Measurements from ENCODE around the gene NAPSA. TPM values are rescaled to one million over a fixed set of nuclear protein-coding genes. Genes with fewer than 3 reads are reported as not detected.
A peak's percentile ranks its signal among the peaks of the same experiment; 100 is the strongest.

NAPSA gene
- total and polyA plus RNA-seq, 4 donors: 0.52 to 1.6 (median 1.3) TPM

DNA sequence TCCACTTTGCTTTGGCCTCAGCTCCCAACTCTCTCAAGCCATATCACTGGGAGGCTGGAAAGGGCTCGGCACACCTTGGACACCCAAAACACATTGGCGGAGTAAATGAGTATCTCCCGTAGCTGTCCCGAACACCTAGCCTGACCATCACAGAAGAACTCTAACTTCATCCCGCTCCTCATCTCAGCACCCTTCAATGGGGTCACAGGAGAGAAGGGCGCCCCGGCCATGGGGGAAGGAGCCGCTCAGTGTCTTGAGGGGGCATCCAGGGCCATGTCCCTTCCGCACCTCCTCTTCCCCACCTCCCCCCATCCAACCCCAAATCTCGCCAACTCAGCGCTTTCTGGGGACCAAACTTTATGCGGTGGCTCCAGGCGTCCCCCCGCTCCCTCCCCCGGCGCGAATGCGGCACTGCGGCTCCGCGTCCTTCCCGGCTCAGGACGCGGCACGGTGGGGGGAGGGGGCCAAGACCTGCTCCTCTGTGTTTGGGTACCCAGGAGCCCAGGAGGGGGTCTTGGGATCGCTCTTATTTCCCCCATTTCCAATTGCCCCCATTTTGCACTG, 39.3 kb downstream of the NAPSA start:
- intact Hi-C loops (cut with DNase I): loop anchor here in 1 of 2 donors (10.0 kb wide), 1 partner anchor 181 kb away; no protein-coding TSS in a partner anchor
- 4 to 6% methylated on average over 18 to 26 of the region's 26 CpGs for WGBS, 2 donors
- Histone ChIP-seq H3K27ac (ENCODE audit: low read depth in 1 of 2, low read length in 2 of 2) (no peak overlapping the region), H3K9me3 (ENCODE audit: control insufficient read depth, low read length) (no peaks in the 10 kb centered on the region), H3K4me3 (ENCODE audit: low read length in 2 of 2) (no peak overlapping the region), H3K27me3 (ENCODE audit: control insufficient read depth in 1 of 2, insufficient read depth in 2 of 2, low read length in 1 of 2) (no peaks in the 10 kb centered on the region), H3K36me3 (ENCODE audit: control insufficient read depth in 1 of 2, insufficient read depth in 2 of 2, low read length in 1 of 2) (no peaks in the 10 kb centered on the region), H3K4me1 (ENCODE audit: control insufficient read depth in 1 of 2, insufficient read depth in 2 of 2, low read length in 2 of 2) (no peaks in the 10 kb centered on the region)
- DNase-seq: peak in 1 of 2 donors; percentile 43
- ATAC-seq (ENCODE audit: low FRiP score): no peak

DNA sequence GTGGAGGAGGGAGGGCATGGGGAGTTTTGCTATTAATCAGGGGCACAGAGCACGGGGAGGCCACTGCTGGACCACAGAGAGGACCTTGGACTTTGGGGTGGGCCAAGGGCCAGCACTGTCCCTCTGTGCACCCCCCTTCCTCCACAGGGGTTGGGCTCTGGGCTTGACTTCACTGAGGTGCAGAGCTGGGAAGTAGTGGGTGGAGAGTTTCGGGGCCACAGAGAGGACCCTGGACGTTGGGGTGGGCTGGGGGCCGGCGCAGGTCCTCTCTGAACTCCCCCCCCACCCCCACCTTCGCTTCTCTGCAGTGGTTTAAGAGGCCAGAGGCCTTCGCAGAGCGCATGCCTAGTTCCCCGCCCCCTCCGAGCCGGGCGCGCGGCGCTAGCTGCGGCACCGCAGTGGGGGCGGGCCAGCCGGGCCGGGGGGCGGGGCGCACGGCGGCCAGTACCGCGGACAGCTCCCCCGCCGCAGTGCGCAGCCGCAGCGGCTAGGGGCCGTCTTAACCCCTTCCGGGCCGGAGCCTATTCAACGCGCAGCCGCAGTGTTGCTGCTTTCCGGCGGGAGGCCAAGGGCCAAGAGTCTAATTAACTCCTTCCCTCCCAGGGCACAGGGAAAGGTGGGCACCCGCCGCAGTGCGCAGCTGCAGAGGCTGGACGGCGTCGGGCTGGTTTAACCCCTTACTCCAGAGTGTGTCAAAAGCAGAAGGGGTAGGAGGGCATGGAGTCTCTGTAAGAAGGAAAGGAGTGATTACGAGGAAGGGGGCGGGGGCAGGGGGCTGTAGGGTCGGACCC, 39.9 kb downstream of the NAPSA start:
- H3K4me1 ChIP-seq (ENCODE audit: control insufficient read depth in 1 of 2, insufficient read depth in 2 of 2, low read length in 2 of 2): no peaks in the 10 kb centered on the region
- no peak overlapping the region for H3K4me3 ChIP-seq (ENCODE audit: low read length in 2 of 2)
- H3K9me3 ChIP-seq (ENCODE audit: control insufficient read depth, low read length): no peaks in the 10 kb centered on the region
- no peaks in the 10 kb centered on the region for H3K27me3 ChIP-seq (ENCODE audit: control insufficient read depth in 1 of 2, insufficient read depth in 2 of 2, low read length in 1 of 2)
- ATAC-seq (ENCODE audit: low FRiP score) (peak; percentile 66), DNase-seq (peak; percentile 70 to 82)
- 3% methylated on average over 16 to 48 of the region's 48 CpGs for WGBS, 2 donors
- intact Hi-C loops (cut with DNase I): loop anchor here in 1 of 2 donors (10.0 kb wide), 1 partner anchor 181 kb away; no protein-coding TSS in a partner anchor
- no peaks in the 10 kb centered on the region for H3K36me3 ChIP-seq (ENCODE audit: control insufficient read depth in 1 of 2, insufficient read depth in 2 of 2, low read length in 1 of 2)
- H3K27ac ChIP-seq (ENCODE audit: low read depth in 1 of 2, low read length in 2 of 2): no peak overlapping the region

DNA sequence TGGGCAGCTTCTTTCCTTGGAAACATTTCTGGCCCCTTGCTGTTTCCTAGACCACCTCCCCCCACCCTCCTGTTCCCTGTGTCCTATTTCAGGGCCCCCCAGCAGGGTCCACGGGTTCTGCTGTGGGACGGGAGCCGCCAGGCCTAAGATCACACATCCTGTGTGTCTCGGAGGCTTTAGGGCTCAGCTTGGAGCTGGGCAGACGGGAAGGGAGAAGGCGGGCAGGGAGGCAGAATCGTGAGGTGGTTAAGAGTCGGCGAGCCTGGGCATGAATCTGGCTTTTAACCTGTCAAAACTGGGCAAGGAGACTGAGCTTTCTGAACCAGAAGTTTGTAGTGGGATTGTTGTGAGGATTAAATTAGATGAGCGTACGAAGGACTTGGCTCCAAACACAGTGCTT, 41.1 kb downstream of the NAPSA start:
- Histone ChIP-seq H3K9me3 (ENCODE audit: control insufficient read depth, low read length) (no peaks in the 10 kb centered on the region), H3K36me3 (ENCODE audit: control insufficient read depth in 1 of 2, insufficient read depth in 2 of 2, low read length in 1 of 2) (no peaks in the 10 kb centered on the region), H3K27me3 (ENCODE audit: control insufficient read depth in 1 of 2, insufficient read depth in 2 of 2, low read length in 1 of 2) (no peaks in the 10 kb centered on the region), H3K27ac (ENCODE audit: low read depth in 1 of 2, low read length in 2 of 2) (no peak overlapping the region), H3K4me3 (ENCODE audit: low read length in 2 of 2) (no peak overlapping the region), H3K4me1 (ENCODE audit: control insufficient read depth in 1 of 2, insufficient read depth in 2 of 2, low read length in 2 of 2) (no peaks in the 10 kb centered on the region)
- 65 to 72% methylated on average over 11 of the region's 11 CpGs for WGBS, 2 donors
- ATAC-seq (ENCODE audit: low FRiP score): no peak
- peak in 1 of 2 donors; percentile 40 for DNase-seq
- intact Hi-C loops (cut with DNase I): loop anchor here in 1 of 2 donors (10.0 kb wide), 1 partner anchor 180 kb away; no protein-coding TSS in a partner anchor

DNA sequence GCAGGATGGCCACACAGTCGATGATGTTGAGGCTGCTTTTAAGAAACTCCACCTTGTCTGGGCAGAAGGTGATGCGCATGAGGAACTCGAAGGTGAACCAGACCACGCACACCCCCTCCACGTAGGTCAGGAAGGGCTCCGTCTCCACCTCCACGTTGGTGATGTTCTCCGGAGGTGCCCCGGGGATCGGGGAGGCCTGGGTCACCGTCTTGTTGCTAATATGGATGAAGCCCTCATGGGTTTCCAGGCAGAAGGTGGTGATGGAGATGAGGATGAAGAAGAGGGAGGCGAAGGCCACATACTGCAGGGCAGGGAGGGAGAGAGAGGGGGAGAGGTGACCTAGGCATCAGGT, 41.7 kb downstream of the NAPSA start:
- Histone ChIP-seq H3K27me3 (ENCODE audit: control insufficient read depth in 1 of 2, insufficient read depth in 2 of 2, low read length in 1 of 2) (no peaks in the 10 kb centered on the region), H3K4me1 (ENCODE audit: control insufficient read depth in 1 of 2, insufficient read depth in 2 of 2, low read length in 2 of 2) (no peaks in the 10 kb centered on the region), H3K9me3 (ENCODE audit: control insufficient read depth, low read length) (no peaks in the 10 kb centered on the region), H3K27ac (ENCODE audit: low read depth in 1 of 2, low read length in 2 of 2) (no peak overlapping the region), H3K36me3 (ENCODE audit: control insufficient read depth in 1 of 2, insufficient read depth in 2 of 2, low read length in 1 of 2) (no peaks in the 10 kb centered on the region), H3K4me3 (ENCODE audit: low read length in 2 of 2) (no peak overlapping the region)
- intact Hi-C loops (cut with DNase I): loop anchor here in 1 of 2 donors (10.0 kb wide), 1 partner anchor 179 kb away; no protein-coding TSS in a partner anchor
- DNase-seq (no peak), ATAC-seq (ENCODE audit: low FRiP score) (no peak)
- WGBS, 2 donors: 90 to 93% methylated on average over 11 to 12 of the region's 12 CpGs

DNA sequence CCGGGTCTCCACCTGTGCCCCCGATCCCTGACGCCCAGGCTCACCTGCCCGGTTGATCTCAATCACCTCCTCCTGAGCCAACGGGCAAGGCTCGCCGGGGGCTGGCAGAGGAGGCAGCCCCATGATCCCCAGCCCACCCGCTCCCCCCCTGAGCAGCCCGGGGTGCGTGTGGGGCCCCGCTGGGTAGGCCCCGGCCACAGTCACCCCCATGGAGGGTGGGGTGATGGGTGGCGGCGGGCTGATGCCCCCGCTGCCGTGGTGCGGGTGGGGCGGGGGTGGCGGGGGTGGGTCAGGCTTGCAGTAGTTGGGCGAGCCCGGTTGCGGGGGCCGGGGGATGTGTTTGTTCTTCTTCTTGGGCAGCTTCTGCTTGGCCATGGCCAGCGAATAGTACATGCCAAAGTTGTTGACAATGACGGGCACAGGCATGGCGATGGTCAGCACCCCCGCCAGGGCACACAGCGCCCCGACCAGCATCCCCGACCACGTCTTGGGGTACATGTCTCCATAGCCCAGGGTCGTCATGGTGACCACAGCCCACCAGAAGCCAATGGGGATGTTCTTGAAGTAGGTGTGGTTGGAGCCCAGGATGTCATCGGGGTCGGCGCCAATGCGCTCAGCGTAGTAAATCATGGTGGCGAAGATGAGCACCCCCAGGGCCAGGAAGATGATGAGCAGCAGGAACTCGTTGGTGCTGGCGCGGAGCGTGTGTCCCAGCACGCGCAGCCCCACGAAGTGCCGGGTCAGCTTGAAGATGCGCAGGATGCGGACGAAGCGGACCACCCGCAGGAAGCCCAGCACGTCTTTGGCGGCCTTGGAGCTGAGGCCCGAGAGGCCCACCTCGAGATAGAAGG, 42.3 kb downstream of the NAPSA start:
- DNase-seq (peak in 1 of 2 donors; percentile 68), ATAC-seq (ENCODE audit: low FRiP score) (no peak)
- Histone ChIP-seq H3K4me1 (ENCODE audit: control insufficient read depth in 1 of 2, insufficient read depth in 2 of 2, low read length in 2 of 2) (no peaks in the 10 kb centered on the region), H3K36me3 (ENCODE audit: control insufficient read depth in 1 of 2, insufficient read depth in 2 of 2, low read length in 1 of 2) (no peaks in the 10 kb centered on the region), H3K27ac (ENCODE audit: low read depth in 1 of 2, low read length in 2 of 2) (no peak overlapping the region), H3K4me3 (ENCODE audit: low read length in 2 of 2) (no peak overlapping the region), H3K27me3 (ENCODE audit: control insufficient read depth in 1 of 2, insufficient read depth in 2 of 2, low read length in 1 of 2) (no peaks in the 10 kb centered on the region), H3K9me3 (ENCODE audit: control insufficient read depth, low read length) (no peaks in the 10 kb centered on the region)
- WGBS, 2 donors: 95% methylated on average over 55 of the region's 55 CpGs
- intact Hi-C loops (cut with DNase I): loop anchor here in 1 of 2 donors (10.0 kb wide), 1 partner anchor 178 kb away; no protein-coding TSS in a partner anchor

DNA sequence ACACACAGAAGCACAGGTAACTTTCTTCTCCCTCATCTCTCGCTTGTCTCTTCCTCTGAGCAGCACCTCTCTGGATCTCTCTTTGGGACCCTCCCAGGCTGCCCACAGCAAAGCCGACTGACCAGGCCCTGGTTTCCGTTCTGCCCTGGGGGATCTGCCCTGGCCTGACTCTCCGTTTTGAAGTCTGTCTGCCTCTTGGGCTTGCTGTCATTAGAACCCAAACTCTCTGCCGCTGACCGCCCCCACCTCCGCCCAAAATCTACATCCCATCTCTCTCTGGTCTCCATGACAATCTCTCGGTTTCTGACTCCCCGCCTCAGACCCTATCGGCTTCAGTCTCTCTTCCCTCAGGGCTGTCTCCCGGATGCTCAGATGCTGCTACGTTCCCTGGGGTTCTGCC, 43.2 kb downstream of the NAPSA start:
- DNase-seq (peak in 1 of 2 donors; percentile 63), ATAC-seq (ENCODE audit: low FRiP score) (no peak)
- intact Hi-C loops (cut with DNase I): loop anchor here in 1 of 2 donors (10.0 kb wide), 1 partner anchor 177 kb away; no protein-coding TSS in a partner anchor
- Histone ChIP-seq H3K4me1 (ENCODE audit: control insufficient read depth in 1 of 2, insufficient read depth in 2 of 2, low read length in 2 of 2) (no peaks in the 10 kb centered on the region), H3K9me3 (ENCODE audit: control insufficient read depth, low read length) (no peaks in the 10 kb centered on the region), H3K4me3 (ENCODE audit: low read length in 2 of 2) (no peak overlapping the region), H3K27ac (ENCODE audit: low read depth in 1 of 2, low read length in 2 of 2) (no peak overlapping the region), H3K27me3 (ENCODE audit: control insufficient read depth in 1 of 2, insufficient read depth in 2 of 2, low read length in 1 of 2) (no peaks in the 10 kb centered on the region), H3K36me3 (ENCODE audit: control insufficient read depth in 1 of 2, insufficient read depth in 2 of 2, low read length in 1 of 2) (no peaks in the 10 kb centered on the region)
- 75 to 83% methylated on average over 12 of the region's 12 CpGs for WGBS, 2 donors

DNA sequence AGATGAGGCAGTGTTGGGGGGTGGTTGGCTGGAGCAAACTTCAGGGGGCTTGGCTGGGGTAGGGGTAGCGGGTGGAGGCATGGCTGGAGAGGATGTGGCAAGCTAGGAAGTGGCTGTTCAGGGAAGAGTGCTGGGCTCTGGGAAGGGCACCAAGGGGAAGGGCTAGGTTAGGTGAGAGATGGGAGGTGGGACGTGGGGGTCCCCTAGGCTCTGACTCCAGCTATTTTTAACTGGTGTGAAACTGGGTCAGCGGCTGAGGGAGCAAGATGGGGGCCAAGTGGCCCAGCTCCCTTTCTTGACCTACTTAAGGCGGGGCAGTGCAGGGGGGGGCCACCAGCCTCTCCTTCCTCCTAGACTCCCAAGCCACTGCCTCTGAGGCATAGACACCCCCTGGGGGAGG, 43.6 kb downstream of the NAPSA start:
- 91 to 94% methylated on average over 2 to 4 of the region's 4 CpGs for WGBS, 2 donors
- Histone ChIP-seq H3K27ac (ENCODE audit: low read depth in 1 of 2, low read length in 2 of 2) (no peak overlapping the region), H3K36me3 (ENCODE audit: control insufficient read depth in 1 of 2, insufficient read depth in 2 of 2, low read length in 1 of 2) (no peaks in the 10 kb centered on the region), H3K9me3 (ENCODE audit: control insufficient read depth, low read length) (no peaks in the 10 kb centered on the region), H3K4me3 (ENCODE audit: low read length in 2 of 2) (no peak overlapping the region), H3K27me3 (ENCODE audit: control insufficient read depth in 1 of 2, insufficient read depth in 2 of 2, low read length in 1 of 2) (no peaks in the 10 kb centered on the region), H3K4me1 (ENCODE audit: control insufficient read depth in 1 of 2, insufficient read depth in 2 of 2, low read length in 2 of 2) (no peaks in the 10 kb centered on the region)
- ATAC-seq (ENCODE audit: low FRiP score): no peak
- peak in 1 of 2 donors; percentile 51 for DNase-seq
- intact Hi-C loops (cut with DNase I): loop anchor here in 1 of 2 donors (10.0 kb wide), 1 partner anchor 177 kb away; no protein-coding TSS in a partner anchor

DNA sequence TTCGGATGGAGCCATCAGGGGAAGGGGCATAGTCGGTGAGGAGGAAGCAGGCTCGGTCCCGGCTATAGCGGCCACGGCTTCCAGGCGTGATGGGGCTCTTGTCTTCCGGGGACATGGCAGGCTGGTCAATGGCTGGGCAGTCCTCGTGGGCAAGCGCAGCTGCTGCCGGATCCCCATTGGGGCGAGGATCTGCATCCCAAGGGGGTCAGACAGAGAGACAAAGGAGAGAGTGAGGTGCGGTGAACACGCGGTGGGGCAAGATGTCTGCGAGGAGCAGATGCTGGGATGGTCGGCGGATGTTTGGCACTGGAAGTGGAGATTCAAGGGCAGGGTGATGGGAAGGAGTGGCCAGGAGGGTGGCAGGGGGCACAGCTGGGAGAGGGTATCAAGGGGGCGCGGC, 44.8 kb downstream of the NAPSA start:
- Histone ChIP-seq H3K9me3 (ENCODE audit: control insufficient read depth, low read length) (no peaks in the 10 kb centered on the region), H3K27me3 (ENCODE audit: control insufficient read depth in 1 of 2, insufficient read depth in 2 of 2, low read length in 1 of 2) (no peaks in the 10 kb centered on the region), H3K36me3 (ENCODE audit: control insufficient read depth in 1 of 2, insufficient read depth in 2 of 2, low read length in 1 of 2) (no peaks in the 10 kb centered on the region), H3K4me1 (ENCODE audit: control insufficient read depth in 1 of 2, insufficient read depth in 2 of 2, low read length in 2 of 2) (no peaks in the 10 kb centered on the region), H3K27ac (ENCODE audit: low read depth in 1 of 2, low read length in 2 of 2) (no peak overlapping the region), H3K4me3 (ENCODE audit: low read length in 2 of 2) (no peak overlapping the region)
- WGBS, 2 donors: 90 to 92% methylated on average over 20 of the region's 20 CpGs
- intact Hi-C loops (cut with DNase I): loop anchor here in 1 of 2 donors (10.0 kb wide), 1 partner anchor 176 kb away; no protein-coding TSS in a partner anchor
- no peak for ATAC-seq (ENCODE audit: low FRiP score)
- peak in 1 of 2 donors; percentile 61 for DNase-seq

Measured in aorta (tissue), 5 donors.